NCI-H2107 (cell line): ENCODE measurements around the gene LGALS9C.
"Not testable (repeated sequence)": the region's sequence is repeated elsewhere in the genome, so short reads cannot be mapped to it uniquely, and the experiment has no call there.

Experiments
- DNase-seq: peaks from one replicate; lab custom pipeline; 2025; lab: John Stamatoyannopoulos, UW

Gene LGALS9C

DNA sequence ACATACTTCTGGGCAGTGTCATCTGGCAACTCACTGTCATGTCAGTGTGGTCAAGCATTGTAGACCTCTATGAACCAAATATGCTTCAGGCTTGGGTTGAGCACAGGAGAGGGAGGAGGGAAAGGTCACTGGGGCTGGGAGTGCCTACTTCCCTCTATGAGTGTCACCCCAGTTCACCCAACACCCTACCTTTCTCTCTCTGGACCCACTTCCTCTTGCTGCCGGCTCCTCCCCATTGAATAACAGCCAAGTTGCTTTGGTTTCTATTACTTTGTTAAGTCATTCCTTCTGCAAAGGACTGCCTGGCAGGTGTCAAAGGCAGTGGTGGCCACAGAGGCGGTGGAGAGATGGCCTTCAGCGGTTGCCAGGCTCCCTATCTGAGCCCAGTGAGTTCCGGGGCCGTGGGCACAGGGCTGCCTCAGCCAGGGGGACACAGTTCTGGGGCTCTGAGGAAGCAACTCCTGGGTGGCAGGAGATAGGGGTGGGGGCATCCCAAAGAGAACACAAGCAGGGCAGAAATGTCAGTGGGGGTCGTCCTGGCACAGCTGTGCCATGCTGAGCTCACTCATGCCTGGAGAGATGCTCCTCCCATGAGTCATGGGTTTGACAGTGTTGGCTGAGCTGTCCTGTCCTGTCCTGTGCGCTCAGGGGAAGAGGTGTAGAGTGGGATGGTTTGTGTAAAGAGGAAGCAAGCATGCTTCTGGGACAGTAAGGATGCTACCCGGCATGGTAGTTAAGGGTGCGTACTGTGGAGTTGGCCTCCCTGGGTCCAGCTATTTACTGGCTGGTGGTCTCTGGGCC is at the start of gene LGALS9C:
TSS of gene LGALS9C (plus strand) at position 282 of the 801 bp plus-strand sequence. CDS start at position 348, 66 bp downstream.
- DNase-seq = not testable (repeated sequence)

DNA sequence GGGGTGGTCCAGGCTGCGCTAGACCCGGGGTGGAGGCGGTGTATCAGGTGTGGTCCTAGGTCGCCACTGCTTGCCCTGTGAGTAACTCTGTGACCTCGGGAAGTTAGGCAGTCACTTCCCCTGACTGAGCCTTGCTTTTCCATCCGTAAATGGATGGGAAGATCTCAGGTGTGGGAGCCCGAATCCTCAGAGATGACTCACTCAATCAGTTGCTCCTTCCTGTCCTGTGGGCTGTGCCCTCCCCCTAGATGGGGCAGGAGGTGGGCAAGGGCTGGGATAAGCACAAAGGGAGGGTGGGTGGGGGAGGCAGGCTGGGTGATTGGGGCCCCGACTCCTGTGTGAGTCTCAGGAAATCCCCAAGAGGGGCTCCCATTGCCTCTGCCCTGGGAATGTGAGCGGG is 44.4 kb upstream of the LGALS9C start:
- DNase-seq = not testable (repeated sequence)

DNA sequence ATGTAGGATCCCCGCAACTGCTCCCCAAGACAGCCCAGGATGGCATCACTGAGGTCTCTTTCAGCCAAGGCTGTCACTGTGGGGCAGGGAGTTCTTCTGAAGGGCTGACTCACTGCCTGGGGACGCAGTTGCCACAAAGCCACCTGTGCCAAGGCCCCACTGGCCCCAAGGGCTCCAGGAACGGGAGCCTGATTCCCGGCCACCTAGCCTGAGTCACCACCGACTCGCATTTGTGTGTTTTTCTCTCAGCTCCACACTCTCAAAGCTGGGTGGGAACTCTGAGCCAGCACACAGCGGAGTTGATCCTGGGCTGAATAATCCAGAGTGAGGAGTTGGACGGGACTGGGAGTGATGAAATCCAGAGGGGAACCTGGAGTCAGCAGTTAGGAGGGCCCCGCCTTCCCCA is 37.1 kb upstream of the LGALS9C start:
- DNase-seq = not testable (repeated sequence)

DNA sequence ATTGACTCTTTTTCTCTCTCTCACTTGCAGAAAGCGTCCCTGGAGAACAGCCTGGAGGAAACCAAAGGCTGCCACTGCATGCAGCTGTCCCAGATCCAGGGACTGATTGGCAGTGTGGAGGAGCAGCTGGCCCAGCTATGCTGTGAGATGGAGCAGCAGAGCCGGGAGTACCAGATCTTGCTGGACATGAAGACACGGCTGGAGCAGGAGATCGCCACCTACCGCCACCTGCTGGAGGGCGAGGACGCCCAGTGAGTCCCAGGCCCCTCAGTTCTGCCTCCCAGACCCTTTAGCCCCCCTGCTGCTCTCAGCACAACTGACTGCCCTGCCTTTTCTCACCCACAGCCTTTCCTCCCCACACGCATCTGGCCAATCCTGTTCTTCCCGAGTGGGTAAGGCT is 34.5 kb upstream of the LGALS9C start:
- DNase-seq = not testable (repeated sequence)

DNA sequence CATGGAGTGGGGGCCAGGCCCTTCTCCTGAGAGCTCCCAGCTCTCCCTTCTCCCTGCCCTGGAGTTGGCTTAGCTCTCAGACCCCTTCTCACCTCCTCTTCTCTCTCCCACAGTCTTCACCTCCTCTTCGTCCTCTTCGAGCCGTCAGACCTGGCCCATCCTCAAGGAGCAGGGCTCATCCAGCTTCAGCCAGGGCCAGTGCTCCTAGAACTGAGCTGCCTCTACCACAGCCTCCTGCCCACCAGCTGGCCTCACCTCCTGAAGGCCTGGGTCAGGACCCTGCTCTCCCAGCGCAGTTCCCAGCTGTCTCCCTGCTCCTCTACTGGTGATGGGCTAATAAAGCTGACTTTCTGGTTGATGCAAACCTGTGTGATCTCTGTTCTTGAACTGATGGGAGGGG is 34.1 kb upstream of the LGALS9C start:
- DNase-seq = not testable (repeated sequence)

DNA sequence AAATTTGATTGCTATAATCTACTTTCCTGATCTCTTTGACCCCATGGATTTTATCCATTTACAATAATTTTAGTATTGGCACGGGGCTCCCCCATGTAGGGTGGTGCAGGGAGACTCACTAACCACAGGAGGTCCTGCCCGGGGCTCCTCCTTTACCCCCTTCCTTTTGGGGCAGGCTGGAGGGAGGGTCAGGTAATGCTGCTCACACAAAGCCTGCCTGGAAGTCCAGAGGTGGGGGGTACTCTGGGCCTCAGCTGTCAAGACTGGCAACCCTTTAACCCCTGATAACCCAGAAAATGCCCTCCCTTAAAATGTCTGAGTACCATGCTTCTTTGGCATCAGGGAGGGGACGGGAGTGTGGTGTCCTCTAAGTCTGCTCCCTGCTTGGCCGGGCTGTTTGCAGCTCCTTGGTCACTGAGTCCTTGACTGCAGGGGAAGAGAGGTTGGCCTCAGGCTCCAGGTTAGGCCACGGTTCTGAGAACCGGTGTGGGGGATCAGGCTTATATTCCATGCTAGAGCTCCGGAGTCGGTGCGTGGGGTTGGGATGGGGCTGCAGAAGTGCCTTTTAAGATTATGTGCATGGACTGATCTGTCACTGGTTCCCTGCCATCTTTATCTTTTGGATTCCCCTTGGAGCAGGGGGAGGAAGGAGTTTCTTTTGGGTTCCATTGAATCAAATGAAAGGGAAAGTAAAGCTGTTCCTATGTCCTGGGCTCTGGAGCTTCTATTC is 28.9 kb upstream of the LGALS9C start:
- not testable (repeated sequence) for DNase-seq

DNA sequence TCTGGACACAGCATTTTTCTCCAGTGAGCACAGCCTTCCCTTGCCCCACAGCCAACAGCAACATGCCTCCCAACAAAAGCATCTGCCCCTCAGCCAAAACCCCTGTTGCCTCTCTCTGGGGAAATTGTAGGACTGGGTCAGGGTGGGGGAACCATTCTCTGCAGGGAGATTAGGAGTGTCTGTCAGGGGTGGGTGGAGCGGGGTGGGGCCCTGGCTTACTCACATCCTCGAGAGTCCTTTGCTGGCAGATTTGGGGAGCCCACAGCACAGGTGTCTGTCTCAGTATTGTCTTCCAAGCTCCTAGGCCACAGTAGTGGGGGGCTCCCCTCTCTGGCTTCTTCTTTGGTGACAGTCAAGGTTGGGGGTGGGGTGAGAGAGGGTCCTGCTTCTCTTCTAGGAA is 28.3 kb upstream of the LGALS9C start:
- not testable (repeated sequence) for DNase-seq

DNA sequence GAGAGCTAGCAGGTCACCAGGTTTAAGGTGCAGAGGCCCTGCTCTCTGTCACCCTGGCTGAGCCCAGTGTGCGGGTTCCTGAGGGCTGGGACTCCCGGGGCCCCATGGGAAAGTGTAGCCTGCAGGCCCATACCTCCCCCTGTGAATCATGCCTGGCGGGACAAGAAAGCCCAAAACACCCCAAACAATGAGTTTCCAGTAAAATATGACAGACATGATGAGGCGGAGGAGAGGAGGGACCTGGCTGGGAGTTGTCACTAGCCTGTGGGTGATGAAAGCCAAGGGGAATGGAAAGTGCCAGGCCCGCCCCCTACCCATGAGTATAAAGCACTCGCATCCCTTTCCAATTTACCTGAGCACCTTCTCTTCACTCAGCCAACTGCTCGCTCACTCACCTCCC is 26.8 kb upstream of the LGALS9C start:
- DNase-seq = not testable (repeated sequence)

DNA sequence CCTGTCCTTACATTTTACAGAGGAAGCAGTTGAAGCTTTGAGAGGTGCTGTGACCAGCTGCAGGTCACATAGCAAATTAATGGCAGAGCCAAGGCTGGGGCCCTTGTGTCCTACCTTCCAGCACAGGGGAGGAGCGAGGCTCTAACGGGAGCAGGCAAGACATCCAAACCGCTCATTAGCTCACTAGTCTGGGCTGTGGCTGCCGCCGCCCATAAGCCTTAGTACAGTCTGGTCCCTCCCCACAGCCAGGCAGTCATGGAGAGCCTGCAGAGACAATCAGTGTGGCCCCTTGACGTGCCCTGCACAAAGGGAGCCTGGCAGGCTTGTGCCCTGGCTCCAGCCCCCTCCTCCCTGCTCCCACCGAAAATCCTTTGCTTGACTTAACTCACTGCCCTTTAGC is 25.6 kb upstream of the LGALS9C start:
- DNase-seq = not testable (repeated sequence)

DNA sequence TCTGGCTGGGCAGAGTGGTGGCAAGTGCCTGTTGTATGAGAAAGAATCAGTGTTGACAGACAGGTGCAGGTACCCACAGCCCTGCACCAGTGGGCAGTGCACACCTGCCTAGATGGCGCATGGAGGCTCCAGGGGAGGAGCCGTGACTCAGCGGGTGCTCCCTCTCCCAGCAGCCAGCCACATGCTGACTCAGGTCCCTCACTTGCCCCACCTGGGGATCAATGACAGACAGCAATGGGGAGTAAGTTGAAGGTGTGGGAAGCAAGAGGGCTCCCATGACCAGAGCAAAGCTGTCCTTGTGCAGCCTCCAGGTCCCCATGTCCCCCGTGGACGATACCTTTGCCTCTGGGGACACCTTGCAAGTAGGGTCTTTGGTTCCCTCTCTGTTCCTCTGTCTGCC is 24.6 kb upstream of the LGALS9C start:
- not testable (repeated sequence) for DNase-seq

DNA sequence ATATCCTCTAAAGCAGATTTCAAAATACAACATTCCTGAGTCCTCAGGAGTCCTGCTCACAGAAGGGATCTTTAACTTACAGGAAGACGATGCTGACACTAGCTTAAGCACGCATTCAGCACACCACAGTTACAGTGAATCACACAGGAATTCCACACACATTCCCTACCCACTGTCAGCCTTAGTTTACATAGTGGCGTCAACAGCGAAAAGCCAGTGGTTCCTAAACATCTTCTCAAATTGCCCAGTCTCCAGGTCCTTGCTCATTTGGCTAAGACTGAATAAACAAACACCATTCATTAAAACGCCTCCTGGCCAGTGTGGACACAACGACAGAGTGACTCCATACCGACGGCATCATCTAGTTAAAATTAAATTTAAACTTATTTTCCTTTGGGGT is 17.6 kb upstream of the LGALS9C start:
- not testable (repeated sequence) for DNase-seq

DNA sequence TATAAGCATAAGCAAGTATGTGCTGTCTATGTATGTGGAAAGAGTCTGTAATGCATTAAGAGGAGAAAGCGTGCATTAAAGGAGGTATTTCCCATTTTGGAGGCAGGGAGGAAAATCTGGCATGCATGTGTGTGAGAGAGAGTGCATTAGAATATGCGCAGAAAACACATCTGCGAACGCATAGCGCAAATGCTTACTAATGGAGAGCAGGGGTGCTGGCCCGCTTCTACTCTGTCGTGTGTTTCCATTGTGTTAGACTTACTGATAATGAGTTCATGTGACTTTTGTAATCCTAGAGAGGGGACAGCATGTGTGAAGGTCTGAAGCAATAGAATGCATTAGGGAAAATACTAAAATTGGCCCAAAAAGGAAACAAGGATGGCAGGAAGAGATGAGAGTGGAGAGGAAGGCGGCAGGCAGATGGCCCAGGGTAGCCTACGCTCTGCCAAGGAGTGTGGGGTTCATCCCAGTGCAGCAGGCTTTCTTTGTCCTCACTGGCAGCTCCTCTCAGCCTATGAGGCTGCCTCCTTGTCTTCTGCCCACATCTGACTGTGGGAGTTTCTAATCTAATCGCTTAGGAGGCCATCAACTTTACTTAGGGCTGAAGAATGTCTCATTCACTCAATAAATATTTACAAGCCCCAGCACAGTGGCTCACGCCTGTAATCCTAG is 12.6 kb upstream of the LGALS9C start:
- DNase-seq = not testable (repeated sequence)

DNA sequence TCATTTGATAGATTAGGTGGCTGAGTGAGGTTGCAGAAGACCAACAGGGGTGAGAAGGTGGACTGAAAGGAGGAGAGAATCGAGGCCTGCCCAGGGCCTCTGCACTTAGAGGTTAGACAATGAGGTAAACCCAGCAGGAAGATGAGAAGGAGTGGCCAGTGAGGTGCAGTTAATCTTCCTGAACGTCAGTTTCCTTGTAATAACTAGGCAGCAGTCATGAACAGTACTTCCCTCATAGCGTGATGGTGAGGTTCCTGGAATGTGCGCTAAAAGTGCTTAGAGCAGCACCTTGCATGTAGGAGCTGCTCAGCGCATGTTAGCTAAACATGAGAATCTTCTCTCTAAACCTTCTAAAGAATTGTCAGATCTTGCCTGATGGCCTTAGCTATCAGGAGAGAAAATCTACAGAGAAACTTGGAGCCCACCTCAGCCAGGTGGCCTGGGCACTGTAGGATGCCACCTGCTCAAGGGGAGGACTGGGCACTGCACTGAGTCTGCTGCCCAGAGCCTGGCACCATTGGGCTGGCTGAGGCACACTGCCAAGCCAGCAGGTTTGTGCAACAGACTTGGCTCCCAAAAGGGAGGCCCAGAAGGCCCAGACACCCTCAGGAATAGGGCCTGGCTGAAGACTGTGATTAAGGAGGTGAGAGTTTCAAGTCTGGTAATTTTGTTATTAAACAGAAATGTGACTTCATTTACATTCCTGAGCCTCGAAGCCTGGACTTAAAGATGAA is 10.2 kb upstream of the LGALS9C start:
- not testable (repeated sequence) for DNase-seq

DNA sequence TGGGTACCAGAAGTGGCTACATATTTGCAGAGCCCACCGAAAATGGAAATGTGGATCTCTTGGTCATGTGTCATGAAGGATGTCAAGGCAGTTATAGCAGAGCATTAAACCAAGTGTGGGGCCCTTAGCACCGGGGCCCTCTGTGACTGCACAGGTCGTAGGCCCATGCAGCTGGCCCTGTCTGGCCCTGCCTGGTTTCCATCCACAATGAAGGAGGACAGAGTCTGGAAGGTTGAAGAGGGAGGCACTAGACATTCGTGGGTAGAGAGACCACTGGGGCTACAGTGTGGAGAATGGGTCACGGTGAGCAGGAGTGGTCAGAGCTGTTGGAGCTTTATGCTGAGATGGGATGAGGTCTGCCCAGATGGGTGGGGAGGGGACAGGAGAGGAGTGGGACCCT is 9.6 kb upstream of the LGALS9C start:
- DNase-seq = not testable (repeated sequence)

DNA sequence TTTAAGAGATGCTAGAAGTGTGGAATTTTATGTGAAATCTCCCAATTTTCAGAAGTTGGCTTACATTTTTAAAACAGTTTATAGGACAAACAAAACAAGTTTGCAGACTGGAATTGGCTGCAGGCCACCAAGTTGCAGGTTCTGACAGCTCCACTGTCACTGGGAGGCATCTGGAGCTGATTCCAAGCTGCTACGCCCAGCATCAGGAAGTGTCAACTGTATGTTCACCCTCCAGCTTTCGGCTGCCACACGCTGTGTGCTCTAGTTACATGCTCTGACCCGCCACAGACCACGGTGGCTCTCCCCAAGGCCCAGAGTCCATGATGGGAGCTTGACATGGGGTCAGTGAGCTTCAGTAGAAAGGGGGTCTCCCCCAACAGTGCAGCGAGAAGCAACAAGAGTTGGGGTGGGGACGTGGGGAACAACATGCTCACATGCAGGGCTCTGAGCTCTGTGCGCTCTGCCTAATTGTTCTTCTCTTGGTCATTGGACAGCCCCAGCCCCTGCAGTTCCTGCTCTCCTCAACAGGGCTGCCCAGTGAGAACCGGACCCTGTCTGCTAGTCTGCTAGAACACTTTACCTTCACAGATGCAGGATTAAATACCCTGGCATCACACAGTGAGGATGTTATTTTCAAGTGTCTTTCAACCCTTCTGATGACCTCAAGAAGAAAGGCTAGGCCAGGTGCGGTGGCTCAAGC is 8.0 kb upstream of the LGALS9C start:
- DNase-seq = not testable (repeated sequence)

DNA sequence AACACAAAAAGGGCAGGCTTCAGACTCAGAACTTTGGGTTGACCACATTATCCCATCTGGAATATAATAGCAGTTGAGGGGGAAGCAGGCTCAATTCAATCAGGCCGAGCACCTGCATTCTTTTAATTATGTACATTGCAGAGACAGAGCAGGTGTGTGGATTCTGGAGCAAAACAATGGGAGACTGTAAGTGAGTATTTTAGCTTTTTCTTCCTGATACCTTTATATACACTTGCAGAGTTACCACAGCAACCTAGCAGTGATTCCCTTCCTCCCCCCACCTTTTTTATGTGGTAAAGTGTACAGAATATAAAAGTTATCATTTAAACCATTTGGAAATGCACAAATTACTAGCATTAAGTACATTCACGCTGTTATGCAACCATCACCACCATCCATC is 6.8 kb upstream of the LGALS9C start:
- DNase-seq = not testable (repeated sequence)

DNA sequence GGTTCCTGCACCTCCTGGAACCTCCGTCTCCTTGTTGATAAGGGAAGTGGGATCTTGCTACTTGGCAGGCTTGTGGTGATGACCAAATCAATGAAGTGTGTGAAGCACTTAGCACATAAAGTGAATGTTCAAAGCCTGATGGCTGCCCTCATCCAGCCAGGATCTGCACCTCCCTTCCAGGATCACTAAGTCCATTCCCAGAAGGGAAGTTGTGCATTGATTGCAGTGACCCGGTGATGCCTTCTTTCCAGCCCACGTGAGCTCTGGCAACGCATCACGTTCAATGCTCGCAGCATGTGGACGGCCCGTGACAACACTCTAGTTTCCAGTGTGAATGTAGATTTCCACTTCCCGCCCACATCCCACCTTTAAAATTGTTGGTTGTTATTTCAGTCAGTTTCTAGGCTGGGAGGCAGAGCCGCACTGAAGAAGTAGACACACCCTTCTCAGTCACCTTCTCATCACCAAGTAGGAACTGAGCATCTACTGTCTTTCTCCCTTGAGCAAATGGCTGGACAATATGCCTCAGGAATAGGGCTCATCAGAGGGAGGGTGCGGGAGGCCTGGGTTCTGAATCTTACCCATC is 6.2 kb upstream of the LGALS9C start:
- DNase-seq = not testable (repeated sequence)

DNA sequence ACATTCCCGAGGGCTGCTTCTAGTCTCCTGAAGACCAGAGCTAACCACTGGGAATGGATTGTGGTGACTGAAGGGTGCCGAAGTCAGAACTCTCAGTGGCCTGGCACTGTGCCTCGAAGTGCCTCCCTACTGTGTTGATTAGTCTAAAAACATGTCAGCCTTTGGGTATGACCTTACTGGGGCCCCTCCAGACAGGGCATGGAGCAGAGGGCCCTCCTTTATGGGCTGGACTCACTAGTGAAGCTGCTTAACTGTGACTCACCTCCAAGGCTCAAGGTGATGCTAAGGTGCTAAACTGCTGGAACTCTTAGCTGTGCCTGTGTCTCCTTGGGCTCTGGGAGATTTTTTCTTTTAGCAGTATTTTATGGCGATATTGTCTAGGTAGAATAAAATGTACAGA is 2.6 kb upstream of the LGALS9C start:
- not testable (repeated sequence) for DNase-seq

DNA sequence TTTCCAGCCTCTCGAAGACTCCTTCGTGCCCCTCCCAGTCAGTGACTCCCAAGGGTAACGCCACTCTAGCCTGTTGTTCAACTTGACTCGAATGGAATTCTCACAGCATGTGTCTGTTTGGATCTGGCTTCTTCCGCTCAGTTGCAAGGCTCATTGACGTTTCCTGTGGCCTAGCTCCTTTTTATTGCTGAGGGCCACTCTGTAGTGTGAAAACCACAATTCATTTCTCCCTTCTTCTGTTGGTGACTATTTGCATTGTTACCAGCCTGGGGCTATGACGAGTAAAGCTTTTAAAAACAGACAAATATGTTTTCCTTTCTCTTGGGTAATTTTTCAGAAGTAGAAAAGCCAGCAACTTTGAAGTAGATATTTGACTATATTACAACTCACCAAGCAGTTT is 1.8 kb upstream of the LGALS9C start:
- DNase-seq = not testable (repeated sequence)

DNA sequence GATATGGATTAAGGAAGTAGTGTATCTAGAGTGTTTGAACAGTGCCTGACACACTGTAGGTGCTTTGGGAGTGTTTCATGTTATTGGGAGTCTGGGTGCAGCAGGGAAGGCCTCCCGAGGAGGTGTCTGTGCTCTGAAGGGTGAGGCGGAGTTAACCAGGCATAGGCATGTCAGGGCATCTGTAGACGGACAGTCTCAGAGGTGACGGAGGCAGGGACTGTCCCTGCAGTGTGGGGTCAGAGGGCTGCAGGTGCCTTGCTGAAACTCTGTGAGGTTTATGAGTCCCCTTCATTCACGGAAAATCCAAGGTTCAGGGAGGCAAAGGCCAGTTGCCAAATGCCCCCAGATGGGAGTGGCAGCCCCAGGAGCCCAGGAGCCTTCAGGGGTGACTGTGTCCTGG is 778 bp downstream of the LGALS9C start:
- not testable (repeated sequence) for DNase-seq

DNA sequence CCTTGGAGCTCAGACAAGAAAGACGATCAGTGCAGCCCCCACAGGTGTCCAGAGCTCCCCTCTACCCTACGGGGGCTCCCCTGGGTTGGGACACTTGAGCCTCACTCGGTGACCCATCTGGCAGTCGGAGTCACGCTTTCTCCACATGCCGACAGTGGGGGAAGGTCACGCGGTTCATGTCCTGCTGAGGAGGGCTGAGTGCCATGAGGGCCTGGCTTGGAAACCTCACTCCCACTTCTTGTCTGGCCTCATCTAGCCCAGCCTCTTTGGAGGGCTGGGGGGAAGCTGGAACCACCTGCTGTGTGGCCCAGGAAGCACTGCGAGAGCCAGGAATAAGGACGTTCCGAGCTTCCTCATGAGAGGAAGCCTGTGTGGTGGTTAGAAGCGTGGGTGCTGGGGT is 1.8 kb downstream of the LGALS9C start:
- DNase-seq = not testable (repeated sequence)
